H9 (cell line): ENCODE results near the gene NEB. TPM values are rescaled to one million over a fixed set of nuclear protein-coding genes. Genes with fewer than 3 reads are reported as not detected.

Source experiments
- DNase-seq: peaks from one replicate; pipeline ENCODE4 v3.0.0-alpha.2; 2017
- H2AFZ ChIP-seq: one replicate; pipeline ENCODE4 v1.6.1; 2013; ENCODE audit warnings: mild to moderate bottlenecking, low read length, control low read depth, moderate library complexity
- H2AK5ac ChIP-seq: 2 replicates; pipeline ENCODE4 v1.6.1; 2013; ENCODE audit warnings: low read length, control low read depth, mixed read lengths; ENCODE audit not compliant: insufficient read length
- H2BK120ac ChIP-seq: one replicate; pipeline ENCODE4 v1.6.1; 2013; ENCODE audit warnings: low read depth, mild to moderate bottlenecking, low read length, control low read depth, inconsistent platforms; ENCODE audit not compliant: poor library complexity, severe bottlenecking
- H2BK12ac ChIP-seq: 2 replicates; pipeline ENCODE4 v1.6.1; 2013; ENCODE audit warnings: low read length, control low read depth, mixed read lengths, low read depth; ENCODE audit not compliant: insufficient read length
- H2BK15ac ChIP-seq: 2 replicates; pipeline ENCODE4 v1.6.1; 2013; ENCODE audit warnings: low read depth, low read length, control low read depth
- H2BK20ac ChIP-seq: one replicate; pipeline ENCODE4 v1.6.1; 2013; ENCODE audit warnings: low read depth, mild to moderate bottlenecking, low read length, control low read depth, inconsistent platforms; ENCODE audit not compliant: poor library complexity, severe bottlenecking
- H2BK5ac ChIP-seq: 2 replicates; pipeline ENCODE4 v1.6.1; 2013; ENCODE audit warnings: low read length, control low read depth, mixed read lengths; ENCODE audit not compliant: insufficient read length
- H3K14ac ChIP-seq: 2 replicates; pipeline ENCODE4 v1.6.1; 2013; ENCODE audit warnings: low read length, control low read depth; ENCODE audit not compliant: insufficient read depth
- H3K18ac ChIP-seq: 2 replicates; pipeline ENCODE4 v1.6.1; 2013; ENCODE audit warnings: low read depth, mild to moderate bottlenecking, mixed read lengths, low read length, control low read depth; ENCODE audit not compliant: insufficient read length
- H3K23ac ChIP-seq: 2 replicates; pipeline ENCODE4 v1.6.1; 2013; ENCODE audit warnings: low read length, control low read depth, mixed read lengths, low read depth; ENCODE audit not compliant: insufficient read length
- H3K23me2 ChIP-seq: 2 replicates; pipeline ENCODE4 v1.6.1; 2013; ENCODE audit warnings: low read depth, mild to moderate bottlenecking, mixed read lengths, low read length, control low read depth; ENCODE audit not compliant: insufficient read length, poor library complexity, severe bottlenecking
- H3K27ac ChIP-seq: 2 replicates; pipeline ENCODE4 v1.5.1; 2013; ENCODE audit warnings: low read length, control low read depth, mixed read lengths, low read depth; ENCODE audit not compliant: insufficient read length
- H3K27me3 ChIP-seq: 2 replicates; pipeline ENCODE4 v1.6.1; 2013; ENCODE audit warnings: low read length, control low read depth, inconsistent platforms; ENCODE audit not compliant: insufficient read depth
- H3K4ac ChIP-seq: 2 replicates; pipeline ENCODE4 v1.6.1; 2013; ENCODE audit warnings: low read depth, mild to moderate bottlenecking, control low read depth, inconsistent platforms, low read length, moderate library complexity
- H3K4me1 ChIP-seq: 2 replicates; pipeline ENCODE4 v1.6.1; 2013; ENCODE audit warnings: low read length, control low read depth, inconsistent platforms; ENCODE audit not compliant: insufficient read depth
- H3K4me2 ChIP-seq: 2 replicates; pipeline ENCODE4 v1.6.1; 2013; ENCODE audit warnings: low read length, control low read depth, mixed read lengths; ENCODE audit not compliant: insufficient read length, insufficient read depth
- H3K56ac ChIP-seq: 2 replicates; pipeline ENCODE4 v1.6.1; 2013; ENCODE audit warnings: low read depth, mild to moderate bottlenecking, mixed read lengths, low read length, control low read depth; ENCODE audit not compliant: insufficient read length
- H3K79me1 ChIP-seq: 2 replicates; pipeline ENCODE4 v1.6.1; 2013; ENCODE audit warnings: low read depth, mild to moderate bottlenecking, moderate library complexity, low read length, control low read depth, inconsistent platforms; ENCODE audit not compliant: insufficient read depth, poor library complexity, severe bottlenecking
- H3K79me2 ChIP-seq: 2 replicates; pipeline ENCODE4 v1.6.1; 2013; ENCODE audit warnings: low read length, control low read depth, inconsistent platforms; ENCODE audit not compliant: insufficient read depth
- H3K9ac ChIP-seq: 2 replicates; pipeline ENCODE4 v1.6.1; 2013; ENCODE audit warnings: low read length, control low read depth, mixed read lengths; ENCODE audit not compliant: insufficient read length; ENCODE audit errors: extremely low read depth
- H3K9me3 ChIP-seq: one replicate; pipeline ENCODE4 v1.6.1; 2013; ENCODE audit warnings: low read depth, low read length, inconsistent platforms; ENCODE audit not compliant: control insufficient read depth
- H3T11ph ChIP-seq: one replicate; pipeline ENCODE4 v1.6.1; 2013; ENCODE audit warnings: mild to moderate bottlenecking, low read length, control low read depth, inconsistent platforms
- H4K20me1 ChIP-seq: one replicate; pipeline ENCODE4 v1.6.1; 2013; ENCODE audit not compliant: control insufficient read depth, insufficient read length, insufficient read depth
- H4K5ac ChIP-seq: 2 replicates; pipeline ENCODE4 v1.6.1; 2013; ENCODE audit warnings: low read depth, mild to moderate bottlenecking, mixed read lengths, low read length, control low read depth; ENCODE audit not compliant: insufficient read length
- H4K8ac ChIP-seq: replicated peaks from 2 replicates; pipeline ENCODE4 v1.6.1; 2013; ENCODE audit warnings: low read length, control low read depth, mixed read lengths, low read depth; ENCODE audit not compliant: insufficient read length
- H4K91ac ChIP-seq: 2 replicates; pipeline ENCODE4 v1.6.1; 2013; ENCODE audit warnings: low read depth, mild to moderate bottlenecking, moderate library complexity, mixed read lengths, low read length, control low read depth; ENCODE audit not compliant: insufficient read length
- H3K27ac Mint-ChIP-seq, 3 experiments: 2 replicates in 2 of 3; 3 replicates in 1 of 3; pipeline ENCODE4 v1.8.0; 2020 to 2021; ENCODE audit warnings: mixed read lengths in 3 of 3, mild to moderate bottlenecking in 1 of 3, moderate library complexity in 1 of 3
- H3K27me3 Mint-ChIP-seq: 2 replicates; pipeline ENCODE4 v1.8.0; 2021; ENCODE audit warnings: low read depth, mild to moderate bottlenecking, moderate library complexity, mixed read lengths
- H3K36me3 Mint-ChIP-seq, 3 experiments: 2 replicates in 2 of 3; 3 replicates in 1 of 3; pipeline ENCODE4 v1.8.0; 2020 to 2021; ENCODE audit warnings: low read depth in 3 of 3, mixed read lengths in 3 of 3; ENCODE audit not compliant: insufficient read depth in 1 of 3
- H3K4me1 Mint-ChIP-seq, 2 experiments: 2 replicates each; pipeline ENCODE4 v1.8.0; 2020; ENCODE audit warnings: mixed read lengths in 2 of 2
- H3K4me3 Mint-ChIP-seq, 2 experiments: 2 replicates in 1 of 2; 3 replicates in 1 of 2; pipeline ENCODE4 v1.8.0; 2020 to 2021; ENCODE audit warnings: mild to moderate bottlenecking in 2 of 2, mixed read lengths in 2 of 2, moderate library complexity in 1 of 2
- H3K9me3 Mint-ChIP-seq, 2 experiments: 2 replicates in 1 of 2; 3 replicates in 1 of 2; pipeline ENCODE4 v1.8.0; 2020; ENCODE audit warnings: mild to moderate bottlenecking in 2 of 2, mixed read lengths in 2 of 2, moderate library complexity in 1 of 2
- WGBS: extraction: QIAGEN DNeasy Blood & Tissue Kit; methylation state at CpG from one replicate; pipeline ENCODE4 v1.1.7; 2013; ENCODE audit warnings: missing lambda C conversion rate, low lambda C conversion rate, mixed read lengths; ENCODE audit not compliant: insufficient read length; ENCODE audit errors: extremely low coverage; 5-methylcytosine and 5-hydroxymethylcytosine counted together
- total RNA-seq: library from RNA; stranded (reverse); gene quantifications from 2 replicates; pipeline ENCODE4 v1.2.1, GENCODE V29; 2021
- TF ChIP-seq, protein P1 (sequence below): fragments of 200-600 bp; sonication (generic); conservative IDR thresholded peaks from 3 replicates; pipeline ENCODE4 v1.8.0; 2021; ENCODE audit warnings: antibody characterized with exemption, mild to moderate bottlenecking

Gene NEB
- total RNA-seq, 1 experiment from 2014 or later = 0.98 TPM

DNA sequence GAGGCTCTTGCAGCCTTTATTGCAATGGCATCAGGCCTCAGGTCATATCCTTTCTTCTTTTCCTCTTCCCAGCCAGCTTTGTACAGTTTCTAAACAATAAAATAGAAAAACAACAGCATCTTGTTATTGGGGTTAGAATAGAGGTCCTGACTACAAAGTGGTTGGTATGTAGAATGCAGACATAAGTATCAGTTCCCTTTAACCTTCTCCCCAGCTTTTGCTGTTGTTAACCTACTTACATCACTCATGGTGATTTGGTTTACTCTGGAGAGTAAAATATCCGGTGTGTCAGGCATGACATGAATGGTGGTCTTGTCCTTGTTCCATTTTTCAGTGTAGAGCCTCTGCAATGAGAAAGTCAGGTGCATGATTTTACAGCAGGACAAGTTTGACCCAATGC, 69.8 kb downstream of the NEB start:
- Mint-ChIP-seq H3K36me3 (no peaks in the 10 kb centered on the region), H3K4me3 (no peak overlapping the region), H3K4me1 (peaks cover 7 to 12% of the 10 kb centered on the region in 2 experiments), H3K27ac (no peak overlapping the region), H3K27me3 (no peaks in the 10 kb centered on the region), H3K9me3 (no peaks in the 10 kb centered on the region)
- H3K18ac ChIP-seq = no peak overlapping the region
- H3K27me3 ChIP-seq = no peaks in the 10 kb centered on the region
- no peak overlapping the region for H2BK20ac ChIP-seq
- no peak overlapping the region for H4K91ac ChIP-seq
- no CpG with 5 or more reads among the region's 1 CpG for WGBS
- no peak overlapping the region for H2AFZ ChIP-seq
- H2BK5ac ChIP-seq = no peak overlapping the region
- no peak overlapping the region for H3K23ac ChIP-seq
- no peak for DNase-seq
- H3T11ph ChIP-seq = no peak overlapping the region
- no peaks in the 10 kb centered on the region for H3K79me2 ChIP-seq
- no peaks in the 10 kb centered on the region for H3K79me1 ChIP-seq
- H3K27ac ChIP-seq = no peak overlapping the region
- TF ChIP-seq, protein P1, sequence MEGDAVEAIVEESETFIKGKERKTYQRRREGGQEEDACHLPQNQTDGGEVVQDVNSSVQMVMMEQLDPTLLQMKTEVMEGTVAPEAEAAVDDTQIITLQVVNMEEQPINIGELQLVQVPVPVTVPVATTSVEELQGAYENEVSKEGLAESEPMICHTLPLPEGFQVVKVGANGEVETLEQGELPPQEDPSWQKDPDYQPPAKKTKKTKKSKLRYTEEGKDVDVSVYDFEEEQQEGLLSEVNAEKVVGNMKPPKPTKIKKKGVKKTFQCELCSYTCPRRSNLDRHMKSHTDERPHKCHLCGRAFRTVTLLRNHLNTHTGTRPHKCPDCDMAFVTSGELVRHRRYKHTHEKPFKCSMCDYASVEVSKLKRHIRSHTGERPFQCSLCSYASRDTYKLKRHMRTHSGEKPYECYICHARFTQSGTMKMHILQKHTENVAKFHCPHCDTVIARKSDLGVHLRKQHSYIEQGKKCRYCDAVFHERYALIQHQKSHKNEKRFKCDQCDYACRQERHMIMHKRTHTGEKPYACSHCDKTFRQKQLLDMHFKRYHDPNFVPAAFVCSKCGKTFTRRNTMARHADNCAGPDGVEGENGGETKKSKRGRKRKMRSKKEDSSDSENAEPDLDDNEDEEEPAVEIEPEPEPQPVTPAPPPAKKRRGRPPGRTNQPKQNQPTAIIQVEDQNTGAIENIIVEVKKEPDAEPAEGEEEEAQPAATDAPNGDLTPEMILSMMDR = no peak
- H3K9me3 ChIP-seq = no peaks in the 10 kb centered on the region
- peaks cover 3% of the 10 kb centered on the region; the same call in 1 of the 2 replicates for H3K4me1 ChIP-seq
- H4K20me1 ChIP-seq = no peaks in the 10 kb centered on the region
- H2BK15ac ChIP-seq = no peak overlapping the region
- H3K9ac ChIP-seq = no peak overlapping the region
- H3K56ac ChIP-seq = no peak overlapping the region
- no peak overlapping the region for H2BK120ac ChIP-seq
- H4K8ac ChIP-seq = no peak overlapping the region
- no peaks in the 10 kb centered on the region for H3K23me2 ChIP-seq
- no peak overlapping the region for H2BK12ac ChIP-seq
- no peak overlapping the region for H3K14ac ChIP-seq
- H3K4ac ChIP-seq = no peak overlapping the region
- H3K4me2 ChIP-seq = no peak overlapping the region
- H2AK5ac ChIP-seq = no peak overlapping the region
- no peak overlapping the region for H4K5ac ChIP-seq
